Measurements from ENCODE around the gene IMPG2.

IMPG2 gene

DNA sequence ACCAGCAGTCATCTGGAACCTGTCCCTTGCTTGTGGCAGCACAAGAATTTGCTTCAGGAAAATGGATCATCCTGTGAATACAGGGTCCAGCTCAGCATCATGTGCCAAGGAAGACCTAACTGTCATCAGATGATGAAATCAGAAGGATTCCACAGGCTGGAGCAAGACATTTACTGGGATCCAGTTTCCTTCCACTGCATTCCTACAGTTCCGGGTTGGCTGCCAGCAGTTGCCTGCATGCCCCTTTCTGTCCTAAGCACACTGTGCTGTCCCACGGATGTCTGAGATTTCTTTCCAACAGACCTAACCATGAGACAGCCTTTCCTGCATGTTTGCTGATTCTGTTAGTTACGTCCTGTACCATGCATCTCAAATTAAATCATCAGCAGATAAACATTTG, 140.7 kb downstream of the IMPG2 start:
- no peak for DNase-seq

DNA sequence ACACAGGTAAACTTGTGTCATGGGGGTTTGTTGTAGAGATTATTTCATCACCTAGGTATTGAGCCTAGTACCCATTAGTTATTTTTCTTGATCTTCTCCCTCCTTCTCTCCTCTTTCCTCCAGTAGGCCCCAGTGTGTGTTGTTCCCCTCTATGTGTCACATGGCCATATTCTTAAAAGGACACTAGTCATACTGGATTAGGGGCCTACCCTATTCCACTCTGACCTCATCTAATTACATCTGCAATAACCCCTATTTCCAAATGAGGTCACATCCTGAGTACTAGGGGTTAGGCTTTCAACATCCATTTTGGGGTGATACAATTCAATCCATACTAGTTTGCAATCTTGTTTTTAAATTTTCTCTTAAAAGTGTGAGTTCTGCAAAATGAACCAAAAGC, 142.8 kb downstream of the IMPG2 start:
- DNase-seq = no peak
